ENCODE results near the gene ATOH1.

ATOH1 gene

DNA sequence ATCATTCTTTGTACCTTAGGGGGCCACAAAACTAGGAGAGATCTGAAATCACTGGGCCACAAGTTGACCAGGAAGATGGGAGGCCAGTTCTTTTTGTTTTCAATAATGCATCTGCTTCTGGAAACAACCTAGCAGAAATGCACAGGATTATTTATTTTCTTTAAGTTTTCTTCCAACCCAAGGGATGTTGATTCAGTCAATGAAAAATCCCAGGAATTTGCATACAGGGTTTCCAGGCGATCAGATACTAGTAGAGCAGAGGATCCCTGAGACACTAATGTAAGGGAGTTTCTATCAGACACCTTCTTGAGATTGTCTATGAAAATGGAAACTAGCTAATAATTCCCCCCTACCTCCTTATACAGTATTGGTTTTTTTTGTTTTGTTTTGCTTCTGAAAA is 7.4 kb downstream of the ATOH1 start:
- TF ChIP-seq EZH2phosphoT487 (IDR thresholded peaks at IDR 0.05; ENCODE audit: borderline replicate concordance, low read length) = no peak
- TF ChIP-seq, protein P1, sequence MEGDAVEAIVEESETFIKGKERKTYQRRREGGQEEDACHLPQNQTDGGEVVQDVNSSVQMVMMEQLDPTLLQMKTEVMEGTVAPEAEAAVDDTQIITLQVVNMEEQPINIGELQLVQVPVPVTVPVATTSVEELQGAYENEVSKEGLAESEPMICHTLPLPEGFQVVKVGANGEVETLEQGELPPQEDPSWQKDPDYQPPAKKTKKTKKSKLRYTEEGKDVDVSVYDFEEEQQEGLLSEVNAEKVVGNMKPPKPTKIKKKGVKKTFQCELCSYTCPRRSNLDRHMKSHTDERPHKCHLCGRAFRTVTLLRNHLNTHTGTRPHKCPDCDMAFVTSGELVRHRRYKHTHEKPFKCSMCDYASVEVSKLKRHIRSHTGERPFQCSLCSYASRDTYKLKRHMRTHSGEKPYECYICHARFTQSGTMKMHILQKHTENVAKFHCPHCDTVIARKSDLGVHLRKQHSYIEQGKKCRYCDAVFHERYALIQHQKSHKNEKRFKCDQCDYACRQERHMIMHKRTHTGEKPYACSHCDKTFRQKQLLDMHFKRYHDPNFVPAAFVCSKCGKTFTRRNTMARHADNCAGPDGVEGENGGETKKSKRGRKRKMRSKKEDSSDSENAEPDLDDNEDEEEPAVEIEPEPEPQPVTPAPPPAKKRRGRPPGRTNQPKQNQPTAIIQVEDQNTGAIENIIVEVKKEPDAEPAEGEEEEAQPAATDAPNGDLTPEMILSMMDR (IDR thresholded peaks at IDR 0.05; ENCODE audit: low read depth, low read length, poor library complexity, severe bottlenecking) = no peak
- Histone ChIP-seq H3K79me2 (ENCODE audit: control insufficient read depth, low read length) (no peaks in the 10 kb centered on the region), H3K4me3 (ENCODE audit: low read length) (no peak overlapping the region), H3K36me3 (ENCODE audit: control insufficient read depth, low read length) (no peaks in the 10 kb centered on the region), H3K9me3 (ENCODE audit: control insufficient read depth, insufficient read depth, low read length) (no peaks in the 10 kb centered on the region), H3K27ac (ENCODE audit: low read depth, low read length) (no peak overlapping the region), H3K4me1 (ENCODE audit: control insufficient read depth, low read length) (no peaks in the 10 kb centered on the region), H4K20me1 (ENCODE audit: control insufficient read depth, insufficient read depth, low read depth, low read length) (no peaks in the 10 kb centered on the region), H3K27me3 (ENCODE audit: control insufficient read depth, low read length) (no peaks in the 10 kb centered on the region), H3F3A (ENCODE audit: control insufficient read depth, insufficient read depth) (no peaks in the 10 kb centered on the region), H3K9me2 (replicated peaks; ENCODE audit: control insufficient read depth, low read length) (no peaks in the 10 kb centered on the region), H3K4me2 (ENCODE audit: low read length) (no peak overlapping the region)

DNA sequence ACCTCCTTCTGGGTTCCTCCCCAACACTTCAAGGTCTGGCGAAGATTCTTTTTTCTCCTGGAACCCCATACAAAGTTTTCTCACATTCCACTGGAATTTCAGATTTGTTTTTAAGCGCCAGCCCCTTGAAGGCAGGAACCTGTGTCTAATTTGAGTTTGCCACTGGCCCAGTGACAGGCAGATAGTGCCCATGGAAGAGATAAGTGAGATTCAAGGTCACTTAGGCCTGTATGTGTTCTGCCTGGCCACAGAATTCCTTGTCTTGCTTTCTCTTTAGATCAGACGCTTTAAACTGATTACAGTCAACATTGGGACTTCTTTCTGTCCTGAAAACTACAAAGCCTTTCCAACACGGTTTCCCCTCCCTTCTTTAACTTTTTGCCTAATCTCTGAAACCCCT is 11.2 kb downstream of the ATOH1 start:
- Histone ChIP-seq H3K4me1 (ENCODE audit: control insufficient read depth, low read length) (no peaks in the 10 kb centered on the region), H3K27me3 (ENCODE audit: control insufficient read depth, low read length) (no peaks in the 10 kb centered on the region), H3K36me3 (ENCODE audit: control insufficient read depth, low read length) (no peaks in the 10 kb centered on the region), H3F3A (ENCODE audit: control insufficient read depth, insufficient read depth) (no peaks in the 10 kb centered on the region), H3K79me2 (ENCODE audit: control insufficient read depth, low read length) (no peaks in the 10 kb centered on the region), H3K4me3 (ENCODE audit: low read length) (no peak overlapping the region), H3K27ac (ENCODE audit: low read depth, low read length) (no peak overlapping the region), H3K9me2 (replicated peaks; ENCODE audit: control insufficient read depth, low read length) (no peaks in the 10 kb centered on the region), H3K9me3 (ENCODE audit: control insufficient read depth, insufficient read depth, low read length) (no peaks in the 10 kb centered on the region), H4K20me1 (ENCODE audit: control insufficient read depth, insufficient read depth, low read depth, low read length) (no peaks in the 10 kb centered on the region), H3K4me2 (ENCODE audit: low read length) (no peak overlapping the region)
- TF ChIP-seq EZH2phosphoT487 (IDR thresholded peaks at IDR 0.05; ENCODE audit: borderline replicate concordance, low read length) = no peak
- TF ChIP-seq, protein P1 (IDR thresholded peaks at IDR 0.05; ENCODE audit: low read depth, low read length, poor library complexity, severe bottlenecking) = no peak

DNA sequence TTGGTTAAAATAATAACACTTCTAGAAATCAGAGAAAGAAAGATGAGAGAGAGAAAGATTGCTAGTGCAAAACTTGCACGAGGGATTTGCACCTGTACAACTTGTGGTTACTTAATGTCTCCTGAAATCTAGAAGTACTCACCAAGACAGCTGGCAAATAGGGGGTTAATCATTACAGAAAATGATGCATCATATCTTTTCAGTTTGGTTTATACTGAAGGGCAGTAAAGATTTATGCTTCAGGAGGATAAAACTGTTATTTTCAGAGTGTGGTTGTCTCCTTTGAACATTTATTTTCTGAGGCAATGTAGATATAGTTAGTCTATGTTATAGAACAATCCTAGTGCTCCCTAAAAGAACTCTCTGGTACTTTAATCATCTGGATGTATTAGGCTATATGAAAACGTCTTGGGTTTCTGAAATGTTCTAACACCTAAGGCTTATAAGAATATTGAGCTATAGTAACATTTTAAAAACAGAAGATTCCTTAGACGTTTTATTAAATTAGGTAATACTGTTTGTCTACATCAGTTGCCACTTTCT is 13.3 kb downstream of the ATOH1 start:
- no peaks in the 10 kb centered on the region for H3F3A ChIP-seq (ENCODE audit: control insufficient read depth, insufficient read depth)
- H3K9me3 ChIP-seq (ENCODE audit: control insufficient read depth, insufficient read depth, low read length) = no peaks in the 10 kb centered on the region
- TF ChIP-seq, protein P1 (IDR thresholded peaks at IDR 0.05; ENCODE audit: low read depth, low read length, poor library complexity, severe bottlenecking) = no peak
- TF ChIP-seq EZH2phosphoT487 (IDR thresholded peaks at IDR 0.05; ENCODE audit: borderline replicate concordance, low read length) = no peak
- no peaks in the 10 kb centered on the region for H3K4me1 ChIP-seq (ENCODE audit: control insufficient read depth, low read length)
- H3K36me3 ChIP-seq (ENCODE audit: control insufficient read depth, low read length) = no peaks in the 10 kb centered on the region
- no peak overlapping the region for H3K4me3 ChIP-seq (ENCODE audit: low read length)
- no peak overlapping the region for H3K4me2 ChIP-seq (ENCODE audit: low read length)
- H4K20me1 ChIP-seq (ENCODE audit: control insufficient read depth, insufficient read depth, low read depth, low read length) = no peaks in the 10 kb centered on the region
- H3K27me3 ChIP-seq (ENCODE audit: control insufficient read depth, low read length) = no peaks in the 10 kb centered on the region
- H3K9me2 ChIP-seq (replicated peaks; ENCODE audit: control insufficient read depth, low read length) = no peaks in the 10 kb centered on the region
- no peak overlapping the region for H3K27ac ChIP-seq (ENCODE audit: low read depth, low read length)
- H3K79me2 ChIP-seq (ENCODE audit: control insufficient read depth, low read length) = no peaks in the 10 kb centered on the region
